HUES64 (cell line): Measurements from ENCODE around the gene ELOVL3.
"Not testable (repeated sequence)": the region's sequence is repeated elsewhere in the genome, so short reads cannot be mapped to it uniquely, and the experiment has no call there.

ENCODE experiments used
- H3K27ac ChIP-seq: 2 replicates; pipeline ENCODE4 v1.7.0; 2013; ENCODE audit warnings: low read depth, low read length, inconsistent platforms
- H3K27me3 ChIP-seq: 2 replicates; pipeline ENCODE4 v1.6.1; 2013; ENCODE audit warnings: mild to moderate bottlenecking, low read length; ENCODE audit not compliant: insufficient read depth
- H3K36me3 ChIP-seq: 2 replicates; pipeline ENCODE4 v1.6.1; 2013; ENCODE audit warnings: mild to moderate bottlenecking, low read length; ENCODE audit not compliant: insufficient read depth
- H3K4me1 ChIP-seq: 2 replicates; pipeline ENCODE4 v1.6.1; 2013; ENCODE audit warnings: mild to moderate bottlenecking, low read length, moderate library complexity; ENCODE audit not compliant: insufficient read depth
- H3K4me3 ChIP-seq: 2 replicates; pipeline ENCODE4 v1.5.1; 2013; ENCODE audit warnings: mild to moderate bottlenecking, low read length, moderate library complexity
- H3K9ac ChIP-seq: 2 replicates; pipeline ENCODE4 v1.6.1; 2013; ENCODE audit warnings: mild to moderate bottlenecking, low read depth, low read length
- H3K9me3 ChIP-seq: 2 replicates; pipeline ENCODE4 v1.6.1; 2013; ENCODE audit warnings: low read depth, low read length; ENCODE audit not compliant: insufficient read depth
- WGBS: fragments of 150-250, 120-280 bp; methylation state at CpG from one replicate; pipeline ENCODE4 v1.1.7; 2013; ENCODE audit warnings: missing lambda C conversion rate; 5-methylcytosine and 5-hydroxymethylcytosine counted together

Gene ELOVL3

GRCh38 chr10:102241444-102242117 lies 15.5 kb downstream of the ELOVL3 start, which contains the start of gene PITX3:
Gene PITX3, minus strand, starts transcription at chr10:102241512. Its CDS starts 9,432 bp downstream, at chr10:102232080.
- H3K27ac ChIP-seq = no peak within 1 kb of the TSS
- peak within 1 kb of the TSS; percentile 68 for H3K4me3 ChIP-seq
- H3K9me3 ChIP-seq = no peaks in the 10 kb centered on the region
- H3K36me3 ChIP-seq = no peaks in the 10 kb centered on the region
- under 1% methylated on average over 57 of the region's 57 CpGs for WGBS
- peaks cover 2% of the 10 kb centered on the region; the same call in 1 of the 2 replicates for H3K4me1 ChIP-seq
- peak within 1 kb of the TSS; percentile 43; the same call in 1 of the 2 replicates for H3K9ac ChIP-seq
- peaks cover 69% of the 10 kb centered on the region for H3K27me3 ChIP-seq

GRCh38 chr10:102242118-102242485 lies 16.0 kb downstream of the ELOVL3 start:
- Histone ChIP-seq H3K36me3 (no peaks in the 10 kb centered on the region), H3K9me3 (no peaks in the 10 kb centered on the region), H3K4me3 (peak overlapping the region; percentile 68), H3K4me1 (peaks cover 2% of the 10 kb centered on the region; the same call in 1 of the 2 replicates), H3K27me3 (peaks cover 64% of the 10 kb centered on the region), H3K9ac (no peak overlapping the region), H3K27ac (no peak overlapping the region)
- WGBS = 35% methylated on average over 7 of the region's 7 CpGs

- H3K27ac ChIP-seq = no peak overlapping the region
- H3K4me3 ChIP-seq = no peak overlapping the region
- H3K27me3 ChIP-seq = peaks cover 52% of the 10 kb centered on the region
- H3K4me1 ChIP-seq = peaks cover 2% of the 10 kb centered on the region; the same call in 1 of the 2 replicates
- 100% methylated on average over 2 of the region's 2 CpGs for WGBS
- no peaks in the 10 kb centered on the region for H3K9me3 ChIP-seq
- H3K36me3 ChIP-seq = no peaks in the 10 kb centered on the region
- no peak overlapping the region for H3K9ac ChIP-seq
These were observed 17.2 kb downstream of the ELOVL3 start for GRCh38 chr10:102243309-102243708.

- Histone ChIP-seq H3K27ac (peak within 1 kb of the TSS; percentile 32; the same call in 1 of the 2 replicates), H3K27me3 (peaks cover 32% of the 10 kb centered on the region), H3K9ac (peak within 1 kb of the TSS; percentile 64), H3K9me3 (no peaks in the 10 kb centered on the region), H3K4me1 (peaks cover 2% of the 10 kb centered on the region; the same call in 1 of the 2 replicates), H3K36me3 (no peaks in the 10 kb centered on the region), H3K4me3 (peak within 1 kb of the TSS; percentile 78)
- under 1% methylated on average over 47 of the region's 47 CpGs for WGBS
These were observed 19.2 kb downstream of the ELOVL3 start, which contains the start of gene GBF1 for GRCh38 chr10:102245082-102245931. Gene GBF1, plus strand, starts transcription at chr10:102245532. Its CDS starts 13,407 bp downstream, at chr10:102258939.

- WGBS = 0% methylated on average over 4 of the region's 4 CpGs
- Histone ChIP-seq H3K4me1 (peaks cover 2% of the 10 kb centered on the region; the same call in 1 of the 2 replicates), H3K27ac (no peak overlapping the region), H3K36me3 (no peaks in the 10 kb centered on the region), H3K27me3 (peaks cover 26% of the 10 kb centered on the region), H3K9ac (peak overlapping the region; percentile 64; the same call in 1 of the 2 replicates), H3K9me3 (no peaks in the 10 kb centered on the region), H3K4me3 (peak overlapping the region; percentile 78)
These were observed 19.8 kb downstream of the ELOVL3 start for GRCh38 chr10:102245932-102246251.

GRCh38 chr10:102246261-102246660 lies 20.2 kb downstream of the ELOVL3 start:
- Histone ChIP-seq H3K27ac (no peak overlapping the region), H3K9me3 (no peaks in the 10 kb centered on the region), H3K27me3 (peaks cover 22% of the 10 kb centered on the region), H3K4me3 (peak overlapping the region; percentile 78), H3K4me1 (peaks cover 2% of the 10 kb centered on the region; the same call in 1 of the 2 replicates), H3K36me3 (no peaks in the 10 kb centered on the region), H3K9ac (0 out of 2 replicates have a peak overlapping the region, but pooled peaks have one; percentile 64)
- 62% methylated on average over 3 of the region's 3 CpGs for WGBS

GRCh38 chr10:102247734-102248133 lies 21.6 kb downstream of the ELOVL3 start:
- peaks cover 9% of the 10 kb centered on the region for H3K27me3 ChIP-seq
- H3K9me3 ChIP-seq = no peaks in the 10 kb centered on the region
- no peak overlapping the region for H3K27ac ChIP-seq
- H3K4me1 ChIP-seq = peaks cover 2% of the 10 kb centered on the region; the same call in 1 of the 2 replicates
- H3K36me3 ChIP-seq = no peaks in the 10 kb centered on the region
- H3K9ac ChIP-seq = no peak overlapping the region
- H3K4me3 ChIP-seq = no peak overlapping the region

- H3K4me3 ChIP-seq, H3K4me1 ChIP-seq, H3K9ac ChIP-seq, H3K9me3 ChIP-seq, H3K27ac ChIP-seq, H3K27me3 ChIP-seq, H3K36me3 ChIP-seq: not testable (repeated sequence)
- 95% methylated on average over 2 of the region's 3 CpGs for WGBS
These were observed 26.4 kb downstream of the ELOVL3 start for GRCh38 chr10:102252508-102252907.

GRCh38 chr10:102254426-102254825 lies 28.3 kb downstream of the ELOVL3 start:
- Histone ChIP-seq H3K9me3 (no peaks in the 10 kb centered on the region), H3K27ac (no peak overlapping the region), H3K9ac (no peak overlapping the region), H3K4me3 (no peak overlapping the region), H3K27me3 (no peaks in the 10 kb centered on the region), H3K36me3 (peaks cover 4% of the 10 kb centered on the region), H3K4me1 (no peaks in the 10 kb centered on the region)
- 100% methylated on average over 1 of the region's 1 CpG for WGBS

- WGBS = 98% methylated on average over 2 of the region's 2 CpGs
- H3K4me3 ChIP-seq = no peak overlapping the region
- H3K9ac ChIP-seq = no peak overlapping the region
- H3K4me1 ChIP-seq = no peaks in the 10 kb centered on the region
- H3K27ac ChIP-seq = no peak overlapping the region
- no peaks in the 10 kb centered on the region for H3K27me3 ChIP-seq
- peaks cover 14% of the 10 kb centered on the region for H3K36me3 ChIP-seq
- no peaks in the 10 kb centered on the region for H3K9me3 ChIP-seq
These were observed 29.3 kb downstream of the ELOVL3 start for GRCh38 chr10:102255404-102255803.

GRCh38 chr10:102261196-102261595 lies 35.1 kb downstream of the ELOVL3 start:
- Histone ChIP-seq H3K27ac (no peak overlapping the region), H3K4me3 (no peak overlapping the region), H3K4me1 (no peaks in the 10 kb centered on the region; the same call in 1 of the 2 replicates), H3K27me3 (no peaks in the 10 kb centered on the region), H3K9ac (no peak overlapping the region), H3K9me3 (no peaks in the 10 kb centered on the region), H3K36me3 (peaks cover 35% of the 10 kb centered on the region)
